Measurements from ENCODE around the gene PPP5C.
"Not testable (repeated sequence)": the region's sequence is repeated elsewhere in the genome, so short reads cannot be mapped to it uniquely, and the experiment has no call there.

PPP5C gene, protein sequence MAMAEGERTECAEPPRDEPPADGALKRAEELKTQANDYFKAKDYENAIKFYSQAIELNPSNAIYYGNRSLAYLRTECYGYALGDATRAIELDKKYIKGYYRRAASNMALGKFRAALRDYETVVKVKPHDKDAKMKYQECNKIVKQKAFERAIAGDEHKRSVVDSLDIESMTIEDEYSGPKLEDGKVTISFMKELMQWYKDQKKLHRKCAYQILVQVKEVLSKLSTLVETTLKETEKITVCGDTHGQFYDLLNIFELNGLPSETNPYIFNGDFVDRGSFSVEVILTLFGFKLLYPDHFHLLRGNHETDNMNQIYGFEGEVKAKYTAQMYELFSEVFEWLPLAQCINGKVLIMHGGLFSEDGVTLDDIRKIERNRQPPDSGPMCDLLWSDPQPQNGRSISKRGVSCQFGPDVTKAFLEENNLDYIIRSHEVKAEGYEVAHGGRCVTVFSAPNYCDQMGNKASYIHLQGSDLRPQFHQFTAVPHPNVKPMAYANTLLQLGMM

DNA sequence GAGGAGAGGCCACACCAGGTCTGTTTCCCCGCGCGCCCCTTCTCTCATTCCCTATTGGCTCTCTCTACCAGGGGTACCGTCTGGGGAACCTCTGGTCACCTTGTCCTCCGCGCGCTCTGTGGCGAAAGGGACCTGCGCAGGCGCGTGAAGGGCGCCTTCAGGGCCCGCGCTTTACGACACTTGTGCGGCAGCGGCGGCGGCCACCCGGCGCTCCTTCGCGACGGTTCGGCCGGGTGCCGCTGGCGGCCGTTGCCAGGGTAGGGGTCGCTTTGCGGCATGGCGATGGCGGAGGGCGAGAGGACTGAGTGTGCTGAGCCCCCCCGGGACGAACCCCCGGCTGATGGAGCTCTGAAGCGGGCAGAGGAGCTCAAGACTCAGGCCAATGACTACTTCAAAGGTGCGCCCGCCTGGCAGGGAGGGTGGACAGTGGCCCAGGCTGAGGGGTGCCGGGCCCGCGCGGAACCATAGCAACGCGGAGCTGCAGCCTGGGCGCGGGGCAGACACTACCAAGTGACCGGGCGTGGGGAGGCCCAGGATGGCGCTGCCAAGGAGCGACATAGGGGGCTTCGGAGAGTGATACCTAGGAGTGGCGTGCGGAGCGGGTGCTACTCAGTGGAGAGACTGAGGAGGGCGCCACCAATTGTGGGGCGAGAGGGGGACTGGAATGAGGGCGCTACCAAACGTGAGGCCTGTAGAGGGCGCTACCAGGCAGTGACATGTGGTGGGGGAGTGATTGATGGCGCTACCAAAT is at the start of gene PPP5C:
Gene PPP5C, plus strand, starts transcription at position 267 of the 751 bp plus-strand sequence. Its CDS starts 10 bp downstream, at position 277.
- peak; percentile 94 for DNase-seq

DNA sequence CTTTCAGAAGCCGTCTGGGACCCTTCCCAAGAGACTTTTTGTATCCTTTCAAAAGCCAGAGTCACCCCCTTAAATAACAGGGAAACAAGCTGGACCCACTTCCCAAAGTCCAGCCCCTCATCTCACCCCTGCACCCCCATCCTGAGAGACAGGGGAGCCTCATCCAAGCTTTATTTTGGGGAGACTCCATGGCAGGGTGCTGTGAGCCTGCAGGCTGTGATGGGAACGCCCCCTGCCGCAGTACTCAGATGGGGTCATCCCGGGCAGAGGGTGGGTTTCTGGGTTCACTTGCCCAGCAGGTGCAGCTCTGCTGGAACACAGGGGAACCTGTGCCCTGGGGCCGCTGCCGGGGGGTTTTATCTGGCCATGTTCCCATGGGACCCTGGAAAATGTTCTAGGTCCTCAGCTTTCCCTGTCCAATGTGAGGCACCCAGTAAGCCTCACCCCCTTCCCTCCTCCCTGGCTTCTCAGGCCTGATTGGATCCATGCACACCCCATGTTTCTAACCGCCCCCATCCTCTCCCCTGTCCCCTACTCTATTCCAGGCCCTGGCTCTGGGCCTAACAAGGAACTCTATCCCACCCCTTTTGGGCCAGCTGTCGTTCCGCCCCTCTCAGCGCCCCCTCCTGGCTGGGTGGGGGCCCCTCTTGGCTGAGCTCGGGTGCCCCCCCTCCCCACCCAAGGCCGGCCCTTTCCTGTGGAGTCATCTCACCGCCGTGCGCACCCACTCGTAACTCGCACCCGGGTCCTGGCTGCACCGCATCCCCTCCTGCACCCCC is 49.0 kb upstream of the PPP5C start:
- no peak for DNase-seq

DNA sequence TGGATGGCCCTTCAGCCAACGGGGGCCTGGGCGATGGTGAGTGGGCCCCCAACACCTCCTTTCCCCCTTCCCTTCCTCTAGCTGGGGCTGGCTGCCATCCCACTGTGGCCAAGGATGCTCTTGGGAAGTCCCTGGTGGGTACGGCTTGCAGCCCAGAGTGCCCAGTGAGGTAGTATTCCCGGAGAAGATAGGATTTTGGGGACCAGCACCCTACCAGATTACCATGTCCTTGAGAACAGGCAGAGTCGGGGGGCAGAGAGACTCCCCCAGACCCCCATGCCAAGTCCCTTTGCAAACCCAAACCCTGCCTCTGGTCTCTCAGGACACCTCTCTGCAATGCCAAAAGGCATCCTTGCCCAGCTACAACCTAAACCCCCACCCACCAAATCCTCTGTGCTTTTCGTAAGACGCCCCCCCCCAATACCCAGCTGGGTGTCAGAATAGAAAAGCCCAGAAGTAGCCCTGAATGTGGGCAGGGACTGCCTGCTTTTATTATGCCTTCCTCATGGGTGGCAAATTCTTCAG is 48.3 kb upstream of the PPP5C start:
- DNase-seq, result no peak

DNA sequence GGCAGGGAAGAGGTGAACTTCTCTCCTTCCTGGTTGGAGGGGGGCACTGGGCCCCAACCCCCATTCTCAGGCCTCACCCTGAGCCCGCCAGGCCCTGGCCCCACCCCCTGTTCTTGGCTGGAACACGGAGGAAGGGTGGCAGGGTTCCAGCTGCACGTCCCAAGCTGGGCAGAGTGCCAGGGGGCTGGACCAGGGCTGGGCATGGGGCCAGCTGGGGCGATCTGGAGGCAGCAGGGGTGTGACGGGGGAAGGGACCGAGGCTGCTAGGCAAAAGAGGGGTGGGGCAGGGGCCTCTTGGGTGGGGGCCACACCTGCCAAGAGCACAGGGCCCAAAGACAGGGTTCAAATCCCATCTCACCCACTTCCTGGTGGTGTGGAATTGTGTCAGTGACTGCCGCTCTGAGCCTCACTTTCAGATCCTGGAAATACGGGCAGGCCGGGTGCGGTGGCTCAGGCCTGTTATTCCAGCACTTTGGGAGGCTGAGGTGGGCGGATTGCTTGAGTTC is 47.8 kb upstream of the PPP5C start:
- peak; percentile 97 for DNase-seq

DNA sequence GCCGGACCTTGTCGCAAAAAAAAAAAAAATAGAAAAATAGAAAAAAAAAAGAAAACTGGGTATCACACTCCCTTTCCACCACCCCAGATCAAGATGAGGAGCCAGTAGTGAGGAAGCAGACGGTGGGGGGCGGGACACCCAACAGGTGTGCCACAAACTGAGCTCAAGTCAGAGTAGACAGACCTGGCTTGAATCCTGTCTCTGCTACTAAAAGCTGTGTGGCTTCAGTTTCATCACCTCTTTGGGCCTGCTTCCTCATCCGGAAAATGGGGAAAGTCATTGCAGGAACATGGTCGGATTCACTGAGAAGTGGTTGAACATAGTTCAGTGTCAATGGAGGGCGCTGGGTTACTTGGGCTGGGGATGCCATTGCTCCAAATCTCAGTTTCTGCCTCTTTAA is 47.2 kb upstream of the PPP5C start:
- no peak for DNase-seq

DNA sequence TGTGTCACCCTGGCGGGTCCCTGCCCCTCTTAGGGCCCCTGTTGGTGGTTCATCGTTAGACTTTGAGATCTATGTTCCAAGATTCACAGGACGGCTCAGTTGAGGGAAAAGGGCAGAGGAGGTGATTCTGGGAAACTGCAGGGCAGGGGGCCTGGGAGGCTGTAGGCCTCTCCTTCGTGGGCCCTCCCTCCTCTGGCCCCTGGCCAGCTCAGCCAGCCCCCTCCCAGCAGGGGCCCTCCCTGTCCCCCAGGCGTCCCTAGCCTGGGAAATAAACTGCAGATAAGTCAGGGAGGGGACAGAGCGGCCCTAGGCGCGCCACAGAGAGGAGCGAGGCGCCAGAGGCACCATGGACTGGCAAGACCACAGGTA is 43.6 kb upstream of the PPP5C start:
- DNase-seq, result no peak

DNA sequence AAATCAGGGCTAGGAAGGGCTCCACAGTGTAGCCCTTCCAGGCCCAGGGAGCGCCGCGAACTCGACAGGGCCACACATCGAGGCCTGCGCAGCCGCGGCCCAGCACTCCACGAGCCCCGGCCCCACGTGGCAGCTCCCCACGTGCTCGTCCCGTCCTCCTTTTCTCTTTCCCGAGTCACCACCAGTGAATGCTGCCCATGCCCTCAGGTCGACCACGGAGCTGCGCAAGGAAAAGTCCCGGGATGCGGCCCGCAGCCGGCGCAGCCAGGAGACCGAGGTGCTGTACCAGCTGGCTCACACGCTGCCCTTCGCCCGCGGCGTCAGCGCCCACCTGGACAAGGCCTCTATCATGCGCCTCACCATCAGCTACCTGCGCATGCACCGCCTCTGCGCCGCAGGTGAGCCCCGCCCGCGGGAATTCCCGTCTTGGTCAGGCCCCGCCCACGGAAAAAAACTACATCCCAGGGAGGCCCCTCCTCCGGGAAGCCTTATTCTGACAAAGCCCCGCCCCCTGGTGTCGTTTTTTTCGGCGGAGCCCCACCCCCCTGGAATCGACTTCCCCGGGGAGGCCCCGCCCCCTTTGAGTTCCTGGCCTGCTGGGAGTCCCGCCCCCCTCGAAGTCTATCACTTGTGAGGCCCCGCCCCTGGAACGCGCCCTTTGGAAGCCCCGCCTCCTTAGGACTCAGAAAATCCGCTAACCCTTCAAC is 43.0 kb upstream of the PPP5C start:
- no peak for DNase-seq

DNA sequence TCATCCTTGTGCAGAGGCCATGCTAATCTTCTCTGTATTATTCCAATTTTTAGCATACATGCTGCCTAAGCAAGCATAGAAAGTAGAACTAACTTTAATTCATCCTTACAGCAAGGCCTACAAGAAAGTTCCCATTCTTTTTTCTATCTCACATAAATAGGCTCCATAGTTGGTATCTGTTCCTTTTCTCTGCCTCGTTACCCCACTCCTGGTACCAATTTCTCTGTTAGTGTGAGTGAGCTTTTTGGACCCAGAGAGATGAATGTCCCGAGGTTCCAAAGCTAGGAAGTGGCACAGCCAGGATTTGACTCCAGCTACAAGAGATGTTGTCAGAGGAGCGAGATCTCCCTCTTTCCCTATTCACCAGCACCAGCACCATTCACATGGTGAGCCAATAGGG is 40.4 kb upstream of the PPP5C start:
- no peak for DNase-seq

DNA sequence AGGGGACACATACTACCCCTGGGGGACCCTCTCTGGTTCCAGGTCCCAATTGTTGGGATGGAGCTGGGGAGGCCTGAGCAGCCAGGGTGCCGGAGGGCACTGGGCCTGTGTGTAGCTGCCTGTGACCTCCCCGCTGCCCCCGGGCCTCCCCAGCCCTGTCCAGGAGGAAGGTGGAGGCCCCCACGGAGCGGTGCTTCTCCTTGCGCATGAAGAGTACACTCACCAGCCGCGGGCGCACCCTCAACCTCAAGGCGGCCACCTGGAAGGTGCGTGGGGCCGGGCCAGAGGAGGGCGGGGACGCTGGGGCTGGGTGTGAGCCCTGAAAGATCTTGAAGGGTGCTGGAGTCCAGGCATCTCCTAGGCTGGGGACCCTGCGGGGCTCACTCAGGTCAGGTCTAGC is 38.4 kb upstream of the PPP5C start:
- no peak for DNase-seq

DNA sequence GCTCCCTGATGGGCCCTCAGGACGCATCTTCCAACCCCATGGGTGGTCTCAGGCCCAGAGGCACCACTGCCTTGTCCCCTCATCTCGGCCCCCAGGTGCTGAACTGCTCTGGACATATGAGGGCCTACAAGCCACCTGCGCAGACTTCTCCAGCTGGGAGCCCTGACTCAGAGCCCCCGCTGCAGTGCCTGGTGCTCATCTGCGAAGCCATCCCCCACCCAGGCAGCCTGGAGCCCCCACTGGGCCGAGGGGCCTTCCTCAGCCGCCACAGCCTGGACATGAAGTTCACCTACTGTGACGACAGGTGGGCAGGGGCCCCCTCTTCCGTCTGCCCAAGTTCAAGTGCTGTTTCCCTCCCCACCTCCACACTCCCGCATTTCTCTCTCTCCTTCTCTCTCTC is 37.8 kb upstream of the PPP5C start:
- DNase-seq, result no peak

DNA sequence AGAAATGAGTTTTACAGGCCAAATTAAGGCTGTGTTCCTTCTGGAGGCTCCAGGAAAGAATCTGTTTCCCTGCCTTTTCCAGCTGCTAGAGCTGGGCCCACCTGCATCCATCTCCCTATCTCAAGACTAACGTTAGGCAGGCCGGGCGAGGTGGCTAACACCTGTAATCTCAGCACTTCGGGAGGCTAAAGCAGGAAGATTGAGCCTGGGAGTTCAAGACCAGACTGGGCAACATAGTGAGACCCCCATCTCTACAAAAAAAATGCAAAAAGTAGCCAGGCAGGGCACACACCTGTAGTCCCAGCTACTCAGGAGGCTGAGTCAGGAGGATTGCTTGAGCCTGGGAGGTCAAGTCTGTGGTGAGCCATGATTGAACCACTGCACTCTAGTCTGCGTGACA is 35.4 kb upstream of the PPP5C start:
- no peak for DNase-seq

DNA sequence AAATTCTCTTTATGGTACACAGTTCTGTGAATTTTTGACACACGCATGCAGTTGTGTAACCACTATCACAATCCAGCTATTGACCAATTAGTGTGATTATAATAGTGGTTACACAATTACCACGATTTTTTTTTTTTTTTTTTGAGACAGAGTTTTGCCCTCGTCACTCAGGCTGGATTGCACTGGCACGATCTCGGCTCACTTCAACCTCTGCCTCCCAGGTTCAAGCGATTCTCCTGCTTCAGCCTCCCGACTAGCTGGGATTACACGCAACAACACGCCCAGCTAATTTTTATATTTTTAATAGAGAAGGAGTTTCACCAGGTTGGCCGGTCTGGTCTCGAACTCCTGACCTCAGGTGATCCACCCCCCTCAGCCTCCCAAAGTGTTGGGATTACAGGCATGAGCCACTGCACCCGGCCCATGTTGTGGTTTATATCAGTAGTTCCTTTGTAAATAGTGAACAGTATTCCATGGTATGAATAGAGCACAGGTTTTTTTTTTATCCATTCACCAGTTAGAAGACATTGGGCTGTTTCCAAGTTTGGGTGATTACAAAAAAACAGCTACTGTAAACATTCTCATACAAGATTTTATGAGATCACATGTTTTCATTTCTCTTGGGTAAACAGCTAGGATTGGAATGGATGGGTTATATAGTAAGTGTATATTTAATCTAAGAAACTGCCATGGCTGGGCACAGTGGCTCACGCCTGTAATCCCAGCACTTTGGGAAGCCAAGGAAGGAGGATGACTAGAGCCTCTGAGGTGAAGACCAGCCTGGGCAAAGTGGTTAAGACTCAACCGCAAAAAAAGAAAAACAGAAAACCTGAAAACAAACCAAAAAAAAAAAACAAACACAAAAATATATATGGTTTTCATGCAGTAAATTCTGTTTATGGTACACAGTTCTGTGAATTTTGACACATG is 33.1 kb upstream of the PPP5C start:
- DNase-seq, result not testable (repeated sequence)

DNA sequence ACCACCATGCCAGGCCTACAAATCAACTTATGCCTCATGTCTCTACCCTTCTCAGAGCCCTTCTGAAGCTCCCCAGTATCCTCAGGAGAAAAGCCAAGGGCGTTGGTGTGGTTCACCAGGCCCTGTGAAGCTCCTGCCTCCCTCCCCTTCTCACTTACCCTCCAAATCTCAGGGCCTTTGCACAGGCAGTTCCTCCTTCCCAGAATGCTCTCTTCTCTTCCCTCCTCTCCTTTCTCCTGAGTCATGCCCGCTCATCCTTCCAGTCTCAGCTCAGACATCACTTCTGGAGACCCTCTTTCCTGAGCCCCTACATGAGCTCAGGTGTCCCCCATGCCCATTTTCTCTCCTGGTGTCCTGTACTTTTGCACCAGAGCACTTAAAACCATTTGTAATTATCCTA is 29.5 kb upstream of the PPP5C start:
- DNase-seq, result no peak

DNA sequence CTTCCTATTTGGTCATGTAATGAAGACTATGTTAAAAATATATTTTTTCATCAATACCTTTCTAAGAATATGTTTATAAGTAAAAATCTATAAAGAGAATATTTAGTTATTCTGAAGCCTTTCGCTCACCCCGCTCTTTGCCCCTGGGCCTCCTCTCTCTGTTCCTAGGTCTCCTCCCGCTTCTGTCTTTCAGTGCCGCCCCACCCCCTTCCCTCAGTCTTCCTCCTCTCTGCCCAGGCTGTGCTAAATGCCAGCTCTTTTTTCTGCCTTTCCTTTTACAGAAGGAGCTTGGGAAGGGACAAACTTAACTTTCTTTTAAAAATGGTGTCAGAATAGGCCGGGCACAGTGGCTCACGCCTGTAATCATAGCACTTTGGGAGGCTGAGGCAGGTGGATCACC is 27.3 kb upstream of the PPP5C start:
- DNase-seq, result no peak

DNA sequence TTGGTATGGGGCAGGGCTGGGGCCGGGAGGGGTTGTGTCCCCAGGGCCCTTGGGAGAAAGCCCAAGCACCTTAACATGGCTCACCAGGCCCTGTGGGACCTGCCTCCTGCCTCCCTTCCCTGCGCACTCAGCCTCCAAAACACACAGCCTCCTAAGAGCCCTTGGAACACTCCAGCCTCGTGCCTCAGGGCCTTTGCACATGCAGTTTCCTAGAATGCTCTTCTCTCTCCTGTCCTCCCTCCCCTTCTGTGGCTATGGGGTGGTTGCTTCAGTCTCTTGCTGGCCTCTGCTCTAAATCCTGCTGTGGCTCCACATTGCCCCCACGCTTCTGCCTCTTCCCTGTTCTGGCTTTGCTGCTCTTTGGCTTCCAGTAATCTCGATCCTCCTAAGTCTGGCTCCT is 26.3 kb upstream of the PPP5C start:
- no peak for DNase-seq

DNA sequence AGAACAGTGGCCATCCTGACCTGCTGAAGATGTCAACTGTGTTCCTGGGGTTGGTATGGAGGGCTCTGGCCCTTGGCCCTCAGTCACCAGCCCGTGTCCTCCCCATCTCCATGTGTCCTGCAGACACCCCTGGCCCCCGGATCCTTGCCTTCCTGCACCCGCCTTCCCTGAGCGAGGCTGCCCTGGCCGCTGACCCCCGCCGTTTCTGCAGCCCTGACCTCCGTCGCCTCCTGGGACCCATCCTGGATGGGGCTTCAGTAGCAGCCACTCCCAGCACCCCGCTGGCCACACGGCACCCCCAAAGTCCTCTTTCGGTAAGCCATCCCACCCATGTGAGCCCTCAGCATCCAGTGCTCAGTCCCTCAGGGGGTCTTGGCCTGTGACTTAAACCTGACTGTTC is 25.2 kb upstream of the PPP5C start:
- DNase-seq, result no peak

DNA sequence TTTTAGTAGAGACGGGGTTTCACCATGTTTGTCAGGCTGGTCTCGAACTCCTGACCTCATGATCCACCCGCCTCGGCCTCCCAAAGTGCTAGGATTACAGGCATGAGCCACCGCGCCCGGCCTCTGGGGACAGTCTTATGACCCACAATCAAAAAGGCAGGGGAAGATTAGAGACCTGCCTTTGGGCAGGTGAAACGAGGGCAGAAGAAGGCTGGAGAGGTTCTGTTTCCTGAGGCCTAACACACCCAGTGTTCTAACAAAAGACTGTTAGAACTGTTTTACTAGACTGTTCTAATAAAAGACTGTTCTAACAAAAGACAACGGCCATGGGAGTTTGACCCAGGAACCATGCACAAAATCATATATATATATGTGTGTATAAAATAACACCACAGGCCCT is 23.7 kb upstream of the PPP5C start:
- not testable (repeated sequence) for DNase-seq

DNA sequence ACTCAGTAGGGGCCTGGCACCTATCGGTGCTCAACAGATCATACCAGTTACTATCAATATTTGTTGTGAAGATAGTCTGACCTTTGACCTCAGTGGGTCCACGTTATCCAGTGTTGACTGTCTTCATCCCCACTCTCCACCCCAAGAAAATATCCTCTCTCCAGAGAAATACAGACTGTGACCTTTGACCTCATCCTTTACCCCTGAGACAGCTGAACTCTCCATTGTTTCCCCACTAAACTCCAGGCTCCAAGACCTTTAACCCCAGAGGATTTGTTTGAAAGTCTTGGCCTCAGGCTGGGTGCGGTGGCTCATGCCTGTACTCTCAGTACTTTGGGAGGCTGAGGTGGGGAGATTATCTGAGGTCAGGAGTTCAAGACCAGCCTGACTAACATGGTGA is 22.6 kb upstream of the PPP5C start:
- DNase-seq, result no peak

DNA sequence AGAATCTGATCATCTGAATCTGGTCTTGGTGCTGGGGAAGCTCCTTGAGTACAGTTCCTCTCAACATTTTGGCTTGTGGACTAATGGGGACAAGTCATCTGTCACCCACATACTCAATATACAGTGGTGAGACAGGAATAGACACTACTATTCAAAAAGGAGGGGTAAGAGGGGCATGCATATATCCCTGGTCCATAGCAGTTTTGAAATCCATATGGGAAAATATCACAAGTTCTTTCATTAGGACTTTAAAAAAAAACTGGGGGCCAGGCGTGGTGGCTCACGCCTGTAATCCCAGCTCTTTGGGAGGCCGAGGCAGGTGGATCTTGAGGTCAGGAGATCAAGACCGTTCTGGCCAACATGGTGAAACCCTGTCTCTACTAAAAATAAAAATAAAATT is 20.3 kb upstream of the PPP5C start:
- DNase-seq, result no peak

DNA sequence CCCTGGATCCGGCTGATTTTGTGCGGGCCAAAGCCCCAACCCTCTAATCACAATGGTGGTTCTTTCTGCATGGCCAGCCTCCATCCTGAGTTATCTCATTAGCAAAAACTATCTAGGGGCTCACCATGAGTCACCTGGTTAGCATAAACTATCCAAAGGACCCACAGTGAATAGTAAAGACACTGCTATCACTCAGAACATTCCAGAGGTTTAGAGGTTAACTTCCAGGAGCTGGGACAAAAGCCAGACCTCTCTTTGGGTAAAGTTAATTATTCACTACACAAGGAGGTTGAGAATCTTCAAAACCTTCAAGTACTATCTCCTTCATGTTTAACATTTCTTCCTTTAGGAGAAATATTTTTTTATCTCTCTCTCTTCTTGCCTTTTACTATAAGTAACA is 18.8 kb upstream of the PPP5C start:
- DNase-seq, result no peak

DNA sequence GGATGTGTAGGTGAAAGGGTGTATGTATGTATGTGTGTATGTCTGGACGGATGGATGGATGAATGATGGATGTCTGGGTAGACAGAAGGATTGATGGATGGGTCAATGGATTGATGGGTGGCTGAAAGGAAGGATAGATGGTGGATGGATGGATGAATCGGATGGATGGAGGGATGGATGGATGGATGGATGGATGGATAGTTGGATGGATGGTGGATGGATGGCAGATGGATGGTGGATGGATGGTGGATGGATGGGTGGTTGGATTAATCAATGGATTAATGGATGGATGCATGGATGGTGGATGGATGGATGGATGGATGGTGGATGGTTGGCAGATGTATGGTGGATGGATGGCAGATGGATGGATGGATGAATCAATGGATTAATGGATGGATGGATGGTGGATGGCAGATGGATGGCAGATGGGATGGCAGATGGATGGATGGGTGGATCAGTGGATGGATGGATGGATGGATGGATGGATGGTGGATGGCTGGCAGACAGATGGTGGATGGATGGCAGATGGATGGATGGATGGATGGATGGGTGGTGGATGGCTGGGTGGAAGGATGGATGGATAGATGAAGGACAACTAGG is 16.5 kb upstream of the PPP5C start:
- no peak for DNase-seq
